SU-DHL-6 (cell line): ENCODE data around the gene TTLL11.

ENCODE experiments used
- H2AFZ ChIP-seq: fragments of 200-600 bp; sonication (generic); 2 replicates; pipeline ENCODE4 v1.6.1; 2014; ENCODE audit warnings: low read depth, mild to moderate bottlenecking, moderate library complexity, mixed read lengths, antibody characterized with exemption, low read length; ENCODE audit not compliant: severe bottlenecking
- H3F3A ChIP-seq: fragments of 200-600 bp; shearing (Covaris generic); 2 replicates; pipeline ENCODE4 v1.6.0; 2016; ENCODE audit warnings: antibody characterized with exemption, mild to moderate bottlenecking; ENCODE audit not compliant: insufficient read depth
- H3K27ac ChIP-seq: fragments of 200-600 bp; sonication (generic); 2 replicates; pipeline ENCODE4 v1.5.1; 2016; ENCODE audit warnings: low read depth, mild to moderate bottlenecking, low read length, moderate library complexity, mixed read lengths
- H3K27me3 ChIP-seq: fragments of 200-600 bp; sonication (generic), shearing (Covaris generic); 2 replicates; pipeline ENCODE4 v1.6.0; 2014; ENCODE audit warnings: mild to moderate bottlenecking, low read length
- H3K36me3 ChIP-seq: fragments of 200-600 bp; sonication (generic); 2 replicates; pipeline ENCODE4 v1.6.1; 2014; ENCODE audit warnings: mild to moderate bottlenecking, low read length, mixed read lengths
- H3K4me2 ChIP-seq: fragments of 300-600, 200-600 bp; shearing (Covaris generic), sonication (generic); 2 replicates; pipeline ENCODE4 v1.6.0; 2014; ENCODE audit warnings: low read length, low read depth, mild to moderate bottlenecking; ENCODE audit not compliant: poor library complexity, severe bottlenecking
- H3K4me3 ChIP-seq: fragments of 200-600 bp; sonication (generic); 2 replicates; pipeline ENCODE4 v1.5.1; 2014; ENCODE audit warnings: antibody characterized with exemption, low read length, mild to moderate bottlenecking, mixed read lengths; ENCODE audit not compliant: insufficient read depth, poor library complexity, severe bottlenecking
- H3K79me2 ChIP-seq: fragments of 200-600 bp; sonication (generic); 2 replicates; pipeline ENCODE4 v1.6.1; 2014; ENCODE audit warnings: mild to moderate bottlenecking, low read length, moderate library complexity; ENCODE audit not compliant: insufficient read depth
- H3K9ac ChIP-seq: fragments of 200-600 bp; sonication (generic); 2 replicates; pipeline ENCODE4 v1.7.0; 2014; ENCODE audit warnings: mild to moderate bottlenecking, low read length
- H3K9me2 ChIP-seq: fragments of 200-600 bp; sonication (generic); replicated peaks from 2 replicates; pipeline ENCODE4 v1.6.1; 2014; ENCODE audit warnings: low read length; ENCODE audit not compliant: insufficient read depth
- H3K9me3 ChIP-seq: fragments of 200-600 bp; sonication (generic); 2 replicates; pipeline ENCODE4 v1.6.1; 2014; ENCODE audit warnings: low read length, mixed read lengths; ENCODE audit not compliant: insufficient read depth
- H4K20me1 ChIP-seq: fragments of 200-600 bp; sonication (generic); 2 replicates; pipeline ENCODE4 v1.6.1; 2014; ENCODE audit warnings: low read depth, mild to moderate bottlenecking, antibody characterized with exemption, low read length, moderate library complexity, mixed read lengths
- EZH2phosphoT487 ChIP-seq: fragments of 200-600 bp; sonication (generic), shearing (Covaris generic); conservative IDR thresholded peaks from 2 replicates; pipeline ENCODE4 v1.6.1; 2018; ENCODE audit warnings: mild to moderate bottlenecking, antibody characterized with exemption, low read length, moderate library complexity, mixed read lengths
- TF ChIP-seq, protein P1 (sequence below): fragments of 200-600 bp; sonication (generic); IDR thresholded peaks from one replicate; pipeline ENCODE4 v1.5.1; 2017; ENCODE audit warnings: antibody characterized with exemption, mild to moderate bottlenecking, low read length, moderate library complexity; ENCODE audit not compliant: insufficient read depth, poor library complexity, severe bottlenecking

Gene TTLL11

DNA sequence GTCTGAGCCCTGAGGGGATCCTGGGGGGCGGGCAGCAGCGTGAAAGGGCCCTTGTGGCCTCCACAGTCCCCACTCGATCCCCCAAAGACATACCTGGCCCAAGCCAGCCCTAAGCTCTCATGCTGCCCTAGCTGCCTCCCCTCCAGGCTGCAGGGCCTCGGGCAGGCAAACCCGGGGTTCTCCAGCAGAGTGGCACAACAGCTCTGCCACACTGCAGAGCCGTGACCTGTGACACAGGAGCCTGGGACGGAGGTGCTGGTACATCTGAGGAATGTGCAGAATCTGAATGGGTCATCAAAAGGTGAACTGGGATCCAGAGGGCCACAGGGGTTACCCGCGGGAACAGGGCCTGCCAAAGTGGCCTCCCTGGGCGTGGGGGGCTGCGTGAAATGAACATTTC lies 278.5 kb downstream of the TTLL11 start:
- Histone ChIP-seq H3K4me3 (no peak overlapping the region), H3K9ac (no peak overlapping the region)
- no peak for TF ChIP-seq EZH2phosphoT487
- TF ChIP-seq, protein P1, sequence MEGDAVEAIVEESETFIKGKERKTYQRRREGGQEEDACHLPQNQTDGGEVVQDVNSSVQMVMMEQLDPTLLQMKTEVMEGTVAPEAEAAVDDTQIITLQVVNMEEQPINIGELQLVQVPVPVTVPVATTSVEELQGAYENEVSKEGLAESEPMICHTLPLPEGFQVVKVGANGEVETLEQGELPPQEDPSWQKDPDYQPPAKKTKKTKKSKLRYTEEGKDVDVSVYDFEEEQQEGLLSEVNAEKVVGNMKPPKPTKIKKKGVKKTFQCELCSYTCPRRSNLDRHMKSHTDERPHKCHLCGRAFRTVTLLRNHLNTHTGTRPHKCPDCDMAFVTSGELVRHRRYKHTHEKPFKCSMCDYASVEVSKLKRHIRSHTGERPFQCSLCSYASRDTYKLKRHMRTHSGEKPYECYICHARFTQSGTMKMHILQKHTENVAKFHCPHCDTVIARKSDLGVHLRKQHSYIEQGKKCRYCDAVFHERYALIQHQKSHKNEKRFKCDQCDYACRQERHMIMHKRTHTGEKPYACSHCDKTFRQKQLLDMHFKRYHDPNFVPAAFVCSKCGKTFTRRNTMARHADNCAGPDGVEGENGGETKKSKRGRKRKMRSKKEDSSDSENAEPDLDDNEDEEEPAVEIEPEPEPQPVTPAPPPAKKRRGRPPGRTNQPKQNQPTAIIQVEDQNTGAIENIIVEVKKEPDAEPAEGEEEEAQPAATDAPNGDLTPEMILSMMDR: no peak

DNA sequence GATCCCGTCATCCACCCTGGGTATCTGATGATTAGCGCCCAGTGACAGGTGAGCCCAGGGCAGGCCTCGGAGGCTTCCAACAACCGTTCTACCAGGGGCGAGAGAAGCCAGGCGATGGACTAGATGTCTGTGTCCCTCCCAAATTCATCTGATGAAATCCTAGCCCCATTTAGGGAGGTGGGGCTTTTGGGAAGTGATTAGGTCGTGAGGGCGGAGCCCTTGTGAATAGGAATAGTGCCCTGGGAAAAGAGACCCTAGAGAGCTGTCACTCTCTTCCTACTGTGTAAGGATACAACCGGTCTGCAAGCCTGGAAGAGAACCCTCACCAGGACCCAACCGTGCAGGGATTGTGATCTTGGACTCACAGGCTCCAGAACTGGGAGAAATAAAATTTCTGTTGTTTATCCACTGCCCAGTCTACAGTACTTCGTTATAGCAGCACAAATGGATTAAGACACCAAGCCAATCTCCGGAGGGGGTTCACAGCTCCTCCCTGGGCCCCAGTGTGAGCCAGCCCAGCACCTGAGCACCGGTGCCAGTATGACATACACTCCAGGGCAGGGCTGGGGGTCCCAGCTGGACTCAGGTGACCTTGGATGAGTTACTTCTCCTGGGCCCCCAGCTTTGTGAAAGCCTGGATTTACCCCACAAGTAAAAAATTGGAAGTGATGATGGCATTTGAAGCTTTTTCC lies 279.4 kb downstream of the TTLL11 start:
- Histone ChIP-seq H3K4me3 (no peak overlapping the region), H3K4me2 (no peak overlapping the region), H3K27ac (no peak overlapping the region), H2AFZ (no peak overlapping the region), H4K20me1 (no peaks in the 10 kb centered on the region), H3F3A (no peaks in the 10 kb centered on the region), H3K79me2 (no peaks in the 10 kb centered on the region), H3K27me3 (no peaks in the 10 kb centered on the region), H3K9ac (no peak overlapping the region), H3K9me3 (no peaks in the 10 kb centered on the region), H3K36me3 (no peaks in the 10 kb centered on the region), H3K9me2 (no peaks in the 10 kb centered on the region)
- TF ChIP-seq, protein P1: no peak
- no peak for TF ChIP-seq EZH2phosphoT487

More for the DNA sequence above, 278.5 kb downstream of the TTLL11 start:
- Histone ChIP-seq H2AFZ (no peak overlapping the region), H3K27ac (no peak overlapping the region), H3K9me3 (no peaks in the 10 kb centered on the region), H3K36me3 (no peaks in the 10 kb centered on the region), H4K20me1 (no peaks in the 10 kb centered on the region), H3K9me2 (no peaks in the 10 kb centered on the region), H3K4me2 (no peak overlapping the region), H3K79me2 (no peaks in the 10 kb centered on the region), H3K27me3 (no peaks in the 10 kb centered on the region), H3F3A (no peaks in the 10 kb centered on the region)

DNA sequence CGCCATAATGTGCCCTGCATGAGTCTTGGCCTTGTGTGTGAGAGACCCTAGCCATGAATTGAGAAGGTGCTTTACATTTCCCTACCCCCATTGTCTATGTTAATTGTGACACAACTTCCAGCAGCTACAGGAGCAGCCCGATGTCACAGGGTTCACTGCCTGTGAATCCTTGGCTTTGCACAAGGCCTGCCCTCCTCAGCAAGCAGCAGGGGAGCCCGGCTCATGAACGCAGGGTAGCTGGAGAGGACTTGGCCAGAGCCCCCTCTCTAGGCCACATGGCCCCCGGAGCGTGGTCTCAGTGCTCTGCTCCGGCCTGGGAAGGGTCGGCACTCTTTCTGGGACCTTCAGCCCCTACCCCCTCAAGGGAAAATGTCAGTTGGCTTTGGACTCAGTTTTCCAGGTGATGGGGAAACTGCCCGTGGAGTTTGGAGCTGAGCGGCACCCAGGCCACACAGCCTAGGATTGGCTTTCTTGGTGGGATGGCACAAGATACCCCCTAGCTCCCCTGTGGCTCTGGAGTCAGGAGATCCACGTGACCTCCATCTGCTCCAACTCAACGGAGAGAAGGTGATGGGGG lies 280.9 kb downstream of the TTLL11 start:
- Histone ChIP-seq H3K27me3 (no peaks in the 10 kb centered on the region), H3F3A (no peaks in the 10 kb centered on the region), H3K9ac (no peak overlapping the region), H3K4me2 (no peak overlapping the region), H3K4me3 (no peak overlapping the region), H3K79me2 (no peaks in the 10 kb centered on the region), H2AFZ (no peak overlapping the region), H3K36me3 (no peaks in the 10 kb centered on the region), H3K9me2 (no peaks in the 10 kb centered on the region), H3K9me3 (no peaks in the 10 kb centered on the region), H4K20me1 (no peaks in the 10 kb centered on the region), H3K27ac (no peak overlapping the region)
- TF ChIP-seq, protein P1: no peak
- no peak for TF ChIP-seq EZH2phosphoT487
